DMS114 treated with DMSO at 0.1 percent for 48 hours (cell line): ENCODE measurements around the gene RPS27.

ENCODE experiments used
- DNase-seq: peaks from one replicate; lab custom pipeline; 2025; ENCODE audit not compliant: unreplicated experiment; lab: John Stamatoyannopoulos, UW

The RPS27 gene

DNA sequence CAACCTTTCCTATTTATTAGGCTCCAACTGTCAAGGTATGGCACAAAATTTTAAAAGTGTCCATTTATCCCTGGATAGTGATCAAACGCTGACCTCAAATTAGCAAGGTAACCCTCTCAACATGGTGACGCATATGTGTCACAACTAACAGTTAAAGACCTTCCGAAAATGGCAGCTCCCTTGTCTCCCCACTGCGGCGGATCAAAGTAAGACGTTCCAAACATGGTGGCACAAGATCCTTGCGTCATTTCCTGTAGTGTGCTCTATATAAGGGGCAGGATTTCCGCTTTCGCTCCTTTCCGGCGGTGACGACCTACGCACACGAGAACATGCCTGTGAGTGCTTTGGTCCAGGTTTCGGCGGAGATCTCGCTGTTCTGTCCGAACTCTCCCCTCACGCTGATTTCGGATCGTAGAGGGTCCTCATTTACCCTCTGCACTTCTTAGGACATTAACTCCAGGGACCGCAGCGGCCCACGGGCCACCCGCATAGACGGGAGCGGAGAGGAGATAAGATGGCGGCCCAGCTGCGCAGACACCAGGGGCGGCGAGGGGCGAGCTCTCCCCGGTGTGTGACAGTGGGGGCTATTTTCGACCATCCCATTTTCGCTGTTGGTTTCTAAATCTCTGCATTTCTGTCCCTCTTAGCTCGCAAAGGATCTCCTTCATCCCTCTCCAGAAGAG, at the start of gene RPS27:
RPS27 (plus strand) TSS at position 295 of the 683 bp plus-strand sequence; CDS start at position 330, 35 bp downstream.
- peak; percentile 100 for DNase-seq

DNA sequence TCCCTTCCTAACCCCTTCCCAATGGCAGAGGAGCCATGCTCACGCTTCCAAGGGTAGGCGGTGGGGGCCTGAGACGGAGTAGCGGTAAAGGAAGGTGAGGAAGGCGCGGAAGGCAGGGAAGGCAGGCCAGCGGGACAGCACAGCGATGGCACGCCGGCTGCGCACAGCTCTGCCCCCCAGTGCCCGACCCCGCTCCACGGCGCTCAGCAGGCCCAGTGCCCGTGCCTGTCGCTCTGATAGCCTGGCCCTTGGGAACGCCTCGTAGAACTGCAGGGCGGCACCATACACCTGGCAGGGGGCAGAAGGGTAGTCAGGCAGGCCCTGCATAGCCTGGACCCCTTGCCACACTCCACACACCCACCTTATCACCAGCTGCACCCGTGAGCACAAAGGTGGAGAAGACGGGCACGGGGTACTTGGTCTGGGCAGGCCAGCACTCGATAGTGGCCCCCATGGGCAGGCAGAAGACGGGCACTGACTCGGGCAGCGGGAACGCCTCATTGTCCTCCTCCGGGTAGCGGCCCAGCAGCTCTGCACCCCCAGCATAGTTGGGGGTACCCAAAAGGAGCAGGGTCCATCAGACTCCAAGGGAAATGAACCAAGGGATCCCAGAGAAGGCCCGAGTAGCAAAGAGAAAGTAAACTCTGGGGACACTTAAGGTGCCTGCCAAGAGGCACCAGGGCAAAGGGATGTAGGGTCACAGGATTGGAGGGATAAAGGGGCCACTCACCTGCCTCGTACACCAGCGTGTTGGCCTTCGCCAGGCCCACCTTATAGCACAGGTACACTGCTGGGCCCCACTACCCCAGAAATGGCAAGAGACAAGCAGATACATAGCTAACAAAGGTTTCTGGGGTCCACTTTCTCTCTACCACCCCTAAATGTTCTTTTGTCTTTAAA, 48.5 kb upstream of the RPS27 start:
- no peak for DNase-seq

DNA sequence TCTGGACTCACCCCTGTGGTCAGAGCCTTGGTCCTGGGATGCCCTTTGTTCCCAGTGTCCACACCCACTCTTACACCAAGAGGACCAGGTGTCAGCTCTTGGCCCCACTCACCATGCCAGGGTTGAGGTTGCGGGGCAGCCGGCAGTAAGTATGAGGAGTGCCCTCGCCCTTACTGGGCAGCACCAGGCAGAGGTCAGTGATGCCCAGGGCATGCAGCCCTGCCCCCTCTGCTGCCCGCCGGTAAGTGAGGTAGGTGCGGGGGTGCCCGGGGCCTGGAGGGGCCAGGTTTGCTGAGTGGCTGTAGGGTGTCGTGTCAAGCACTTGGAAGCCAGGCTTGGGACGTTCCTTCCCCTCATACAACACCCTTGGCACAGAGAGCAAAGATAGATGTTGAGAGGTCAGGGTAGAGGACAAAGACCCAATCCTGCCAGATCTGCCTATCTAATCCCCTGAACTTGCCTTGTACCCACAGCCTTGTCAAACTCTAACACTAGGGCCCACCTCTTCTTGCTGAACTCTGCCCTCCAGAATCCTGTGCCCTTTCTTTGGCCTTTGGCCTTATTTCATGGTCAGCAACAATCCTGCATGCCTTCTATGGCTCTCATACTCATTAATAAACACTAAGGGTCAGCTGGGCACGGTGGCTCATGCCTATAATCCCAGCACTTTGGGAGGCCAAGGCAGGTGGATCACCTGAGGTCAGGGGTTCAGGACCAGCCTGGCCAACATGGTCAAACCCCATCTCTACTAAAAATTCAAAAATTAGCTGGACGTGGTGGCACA, 47.6 kb upstream of the RPS27 start:
- no peak for DNase-seq

DNA sequence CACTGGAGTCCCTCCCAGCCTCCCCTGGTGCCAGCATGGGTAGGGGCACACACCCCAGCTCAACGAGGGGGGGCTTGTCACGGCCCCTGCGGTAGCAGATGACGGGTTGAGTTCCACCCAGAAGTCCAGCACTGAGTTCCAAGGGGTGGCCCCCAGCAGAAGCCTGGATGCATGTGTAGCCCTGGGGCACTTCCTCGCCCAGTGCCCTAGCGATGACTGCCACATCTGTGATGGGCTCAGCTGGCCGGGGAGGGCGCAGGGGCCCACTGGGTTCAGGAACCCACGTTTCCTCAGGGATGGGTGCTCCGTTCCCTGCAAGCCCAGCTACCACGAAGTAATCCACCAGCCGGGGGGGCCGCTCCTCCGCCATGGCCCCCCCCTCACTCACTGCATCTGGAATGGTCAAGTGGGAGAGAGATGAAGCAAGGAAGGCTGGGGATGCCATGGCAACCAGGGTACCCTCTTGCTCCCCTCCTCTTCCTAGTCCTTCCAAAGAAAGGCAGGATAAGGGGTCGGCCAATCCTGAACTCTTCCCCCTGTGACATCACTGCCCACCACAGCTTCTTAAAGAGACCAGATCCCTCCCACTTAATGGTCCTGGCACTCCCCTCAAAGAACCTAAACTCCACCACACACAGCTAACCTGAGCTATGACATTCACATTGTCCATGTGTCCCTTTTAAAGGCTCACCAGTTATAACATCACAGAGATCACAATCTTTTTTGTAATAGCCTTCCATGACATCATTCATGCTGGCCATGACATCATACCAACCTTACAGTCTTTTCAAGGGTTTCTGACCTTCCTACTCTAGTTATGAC, 46.3 kb upstream of the RPS27 start:
- DNase-seq: no peak

DNA sequence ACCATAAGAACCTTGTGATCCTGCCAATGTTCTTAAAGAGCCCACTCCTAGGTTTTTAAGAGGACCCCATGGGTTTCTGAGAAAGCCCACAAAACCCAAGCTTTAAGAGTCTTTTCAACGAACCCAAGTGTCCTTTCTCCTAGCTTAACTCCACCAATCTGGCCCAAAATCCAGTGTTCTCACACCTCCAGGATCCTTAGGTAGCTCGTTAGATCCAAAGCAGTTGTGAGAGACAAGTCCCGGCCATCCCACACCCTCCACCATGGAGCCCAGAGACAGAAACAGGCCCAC, 45.8 kb upstream of the RPS27 start:
- no peak for DNase-seq

GRCh38 chr1:153945131-153945794, 45.3 kb upstream of the RPS27 start:
- DNase-seq: no peak

DNA sequence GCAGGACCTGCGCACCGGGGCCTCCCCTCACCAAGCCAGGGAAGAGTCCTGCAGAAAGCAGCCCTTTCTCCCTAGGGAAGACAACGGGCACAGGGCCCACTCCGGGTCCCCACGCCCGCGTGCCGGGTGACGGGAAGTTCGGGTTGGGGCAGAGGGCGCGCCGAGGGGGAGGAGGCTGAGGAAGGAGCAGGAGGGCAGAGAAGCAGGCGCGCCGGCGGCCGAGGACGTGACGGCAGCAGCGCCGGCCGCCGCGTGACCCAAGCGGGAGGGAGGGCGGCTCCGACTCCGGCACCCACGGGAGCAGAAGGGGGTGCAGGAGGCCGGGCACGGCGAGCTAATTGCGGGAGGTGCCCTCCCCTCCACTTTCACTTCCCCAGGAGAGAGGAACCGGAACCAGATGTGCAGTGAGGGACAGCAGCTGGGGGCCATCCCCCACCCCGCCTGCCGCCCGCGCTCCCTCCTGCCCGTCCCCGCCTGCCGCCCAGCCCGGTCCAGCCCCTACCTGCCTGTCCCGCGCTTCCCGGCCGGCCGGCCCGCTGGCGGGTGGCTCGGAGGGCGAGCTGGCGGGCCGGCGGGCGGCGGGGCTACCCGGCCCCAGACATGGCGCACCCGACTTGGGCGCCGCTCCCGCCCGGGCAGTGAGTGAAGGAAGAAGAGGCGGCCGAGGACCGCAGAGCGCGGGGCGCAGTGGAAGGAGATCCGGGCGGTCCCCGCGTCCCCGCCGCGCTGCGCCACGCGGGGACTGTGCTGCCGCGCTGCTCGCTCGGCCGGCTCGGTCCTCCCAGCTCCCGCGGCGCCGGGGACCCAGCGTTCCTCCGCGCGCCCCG, 44.6 kb upstream of the RPS27 start:
- no peak for DNase-seq

DNA sequence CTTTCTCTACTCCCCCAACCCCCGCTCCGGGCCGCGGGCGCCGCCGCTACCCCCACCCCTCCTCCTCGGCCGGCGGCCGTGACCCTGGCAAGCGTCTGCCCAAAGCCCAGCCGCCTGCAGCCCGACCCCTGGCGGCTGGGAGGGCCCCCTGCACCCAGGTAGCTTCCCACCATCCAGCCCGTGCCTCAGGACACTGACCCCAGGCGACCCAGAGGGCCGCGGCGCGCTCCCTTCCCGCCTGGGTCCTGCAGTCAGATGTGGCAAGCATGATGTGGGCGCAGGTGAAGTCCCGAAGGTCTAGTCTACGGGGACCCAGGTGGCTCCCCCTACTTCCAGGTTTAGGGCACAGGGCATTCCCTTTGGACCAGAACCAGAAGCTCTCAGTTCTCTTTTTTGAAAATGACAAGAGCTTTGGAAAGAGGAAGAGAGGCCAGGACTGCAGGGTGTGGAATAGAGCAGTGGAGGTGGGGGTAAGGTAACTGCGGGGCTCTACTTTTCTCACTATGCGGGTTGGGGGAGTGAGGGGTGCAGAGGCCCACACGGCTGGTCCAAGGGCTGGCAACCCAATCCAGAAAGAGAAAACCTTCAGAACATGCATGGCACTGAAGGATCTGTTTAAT, 43.8 kb upstream of the RPS27 start, which contains the start of gene DENND4B:
DENND4B (minus strand) TSS at position 97 of the 620 bp plus-strand sequence. CDS start 2,344 bp downstream, outside the sequence.
- peak; percentile 81 for DNase-seq

GRCh38 chr1:153951183-153951582, 39.4 kb upstream of the RPS27 start:
- no peak for DNase-seq

- no peak for DNase-seq
Observed at GRCh38 chr1:153951801-153952200, 38.8 kb upstream of the RPS27 start.

GRCh38 chr1:153953859-153954365, 36.6 kb upstream of the RPS27 start:
- DNase-seq: no peak

DNA sequence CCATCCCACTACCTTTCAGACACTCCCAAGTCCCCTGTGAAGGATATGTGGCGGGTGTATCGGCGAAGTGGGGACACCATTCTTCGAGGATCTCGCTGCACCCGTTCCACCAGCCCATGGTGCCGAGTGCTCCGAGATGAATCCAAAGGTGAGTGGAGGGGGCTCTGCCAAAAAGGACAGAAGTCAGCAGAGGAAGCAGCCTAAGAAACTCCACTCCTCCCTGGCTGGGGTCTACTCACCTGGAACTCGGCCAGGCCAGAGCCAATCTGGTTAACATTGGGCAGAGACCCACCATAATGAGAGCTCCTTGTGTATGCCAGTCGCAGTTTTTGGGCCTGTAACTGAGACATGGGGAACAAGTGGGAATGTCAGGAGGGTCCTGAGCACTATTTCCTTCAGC, 35.7 kb upstream of the RPS27 start:
- DNase-seq: no peak

DNA sequence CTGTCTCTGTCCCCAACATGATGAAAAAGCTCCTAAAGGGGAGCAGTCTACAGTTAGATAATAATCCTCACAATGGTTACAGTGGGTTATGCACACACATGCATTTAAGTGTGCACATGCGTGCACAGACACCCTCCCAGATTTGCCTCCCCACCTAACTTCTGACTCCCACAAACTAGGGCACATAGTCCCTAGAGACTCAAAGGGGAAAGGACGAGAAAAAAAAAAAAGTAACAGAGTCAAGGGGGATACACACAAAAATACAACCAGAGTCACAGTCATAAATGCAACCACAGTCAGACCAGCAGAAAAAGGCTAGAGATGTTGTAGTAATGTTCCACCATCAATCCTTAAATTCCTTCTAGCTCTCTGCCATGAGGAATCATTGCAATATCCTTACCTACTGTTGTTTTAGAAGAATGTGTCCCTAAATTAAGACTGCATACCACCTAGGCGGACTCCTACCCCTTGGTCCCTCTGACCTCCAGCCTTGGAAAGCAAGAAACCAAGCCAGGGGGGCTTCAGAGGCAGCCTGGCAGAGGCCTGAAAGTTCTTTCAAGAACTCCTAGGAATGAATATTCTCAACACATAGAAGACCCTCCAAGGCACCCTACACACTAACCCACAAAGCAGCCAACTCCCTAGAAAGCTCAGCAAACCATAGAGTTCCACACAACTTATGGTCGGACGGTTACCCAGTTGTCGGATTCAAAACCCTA, 33.4 kb upstream of the RPS27 start:
- no peak for DNase-seq

GRCh38 chr1:153957744-153958110, 32.8 kb upstream of the RPS27 start:
- DNase-seq: no peak

DNA sequence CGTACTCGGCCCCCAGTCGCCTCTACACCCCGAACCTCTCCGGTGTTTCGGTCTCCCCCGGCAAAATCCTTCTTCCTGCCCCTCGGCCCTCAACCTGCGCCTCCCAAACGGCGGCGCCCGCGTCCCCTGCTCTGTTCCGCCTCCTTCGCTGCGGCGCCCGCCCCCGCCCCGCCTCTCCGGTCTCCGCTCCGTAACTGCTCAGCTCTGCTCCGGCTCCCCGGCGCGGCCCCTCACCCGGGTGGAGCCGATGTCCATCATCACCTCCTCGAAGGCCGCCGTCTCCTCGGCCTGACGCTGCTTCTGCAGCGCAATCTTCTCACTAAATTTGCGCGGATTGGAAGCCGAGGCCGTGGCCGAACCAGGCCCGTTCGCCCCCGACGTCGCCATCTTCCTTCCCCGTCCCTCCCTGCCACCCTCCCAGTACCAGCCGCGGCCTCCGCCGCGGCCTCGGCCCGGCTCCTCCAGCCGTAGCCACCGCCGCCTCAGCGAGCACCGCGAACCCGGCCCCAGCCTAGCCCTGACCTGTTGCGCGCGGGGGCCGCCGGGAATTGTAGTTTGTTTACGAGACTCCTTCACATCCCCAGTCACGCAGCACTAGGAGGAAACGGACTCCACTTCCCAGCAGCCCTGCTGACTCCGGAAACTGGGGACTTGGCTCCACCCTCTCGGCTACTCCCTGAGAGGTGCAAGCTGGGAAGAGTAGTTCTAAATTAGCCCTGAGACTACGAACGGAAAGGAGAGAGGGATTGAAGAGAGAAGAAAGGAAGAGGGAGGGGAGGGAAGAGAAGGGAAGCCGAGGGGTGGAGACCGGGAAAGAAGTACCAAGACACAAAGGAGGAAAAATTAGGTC, 32.2 kb upstream of the RPS27 start, which contains the start of gene CRTC2:
CRTC2 (minus strand) TSS at position 502 of the 850 bp plus-strand sequence; CDS start at position 387, 115 bp downstream.
- peak; percentile 100 for DNase-seq

DNA sequence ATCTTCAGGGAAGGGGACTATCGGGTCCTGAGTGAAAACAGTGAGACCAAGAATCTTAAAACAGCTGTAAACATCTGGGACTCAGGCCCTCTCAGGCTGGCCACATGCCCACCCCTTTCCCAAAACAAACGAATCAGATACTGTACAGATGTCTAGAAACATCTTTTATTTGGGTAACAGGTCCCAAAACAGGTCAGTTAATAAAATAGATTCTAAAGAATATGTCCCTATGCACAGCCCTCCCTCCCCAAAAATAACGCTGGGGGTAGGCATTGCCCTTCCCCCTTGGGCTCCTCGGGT, 31.7 kb upstream of the RPS27 start:
- DNase-seq: no peak

DNA sequence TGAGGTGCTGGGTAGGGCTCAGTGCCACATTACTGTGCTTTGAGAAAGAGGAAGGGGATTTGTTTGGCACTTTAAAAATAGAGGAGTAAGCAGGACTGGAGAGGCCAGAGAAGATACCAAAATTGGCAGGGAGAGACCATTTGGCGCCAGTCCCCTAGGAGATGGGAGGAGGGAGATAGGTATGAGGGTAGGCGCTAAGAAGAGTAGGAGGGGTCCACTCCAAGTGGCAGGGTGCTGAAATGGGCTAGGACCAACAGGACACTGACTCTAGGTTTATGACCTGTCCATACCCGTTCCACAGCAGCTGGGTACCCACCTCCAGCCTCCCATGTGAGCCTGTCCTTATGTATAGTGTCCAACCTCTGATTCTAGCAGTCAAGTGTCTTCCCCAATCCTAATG, 31.1 kb upstream of the RPS27 start:
- DNase-seq: no peak
